ENCODE results near the gene C8B.
A peak's percentile ranks its signal among the peaks of the same experiment; 100 is the strongest.

DNA sequence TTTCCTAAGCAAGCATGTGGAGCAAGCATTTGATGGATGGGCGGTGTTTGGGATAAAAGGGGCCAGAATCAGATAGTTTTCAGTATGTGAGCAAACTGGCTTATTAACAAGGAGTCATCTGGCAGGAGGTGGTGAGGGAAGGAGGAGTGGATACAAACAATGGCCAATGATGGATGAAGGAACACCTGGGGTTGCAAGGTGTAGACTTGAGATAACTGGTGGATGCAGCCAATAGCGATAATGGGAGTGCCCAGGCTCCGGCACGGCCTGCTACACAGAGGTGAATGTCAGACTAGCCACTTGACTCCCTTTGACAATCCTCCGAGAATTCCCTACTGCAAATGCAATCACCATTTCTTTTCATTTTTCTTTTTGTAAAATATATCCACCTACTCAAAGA, 41.7 kb downstream of the C8B start:
- TF ChIP-seq GATA3 (IDR thresholded peaks at IDR 0.05; ENCODE audit: low read depth, low read length) (no peak), GATA2 (IDR thresholded peaks at IDR 0.05; ENCODE audit: low read depth, low read length) (peak; percentile 68)

Measured in SH-SY5Y (cell line).